ENCODE data around the gene PTGER1.
"Not testable (repeated sequence)": the region's sequence is repeated elsewhere in the genome, so short reads cannot be mapped to it uniquely, and the experiment has no call there.

The PTGER1 gene

GRCh38 chr19:14475251-14476073, at the start of gene PTGER1:
Gene PTGER1 (minus strand): TSS chr19:14475354. CDS start chr19:14474320, 1,034 bp downstream.
- no peak for DNase-seq (ENCODE audit: low spot score)

- DNase-seq (ENCODE audit: low spot score), result no peak
Observed at GRCh38 chr19:14520543-14520942, 45.4 kb upstream of the PTGER1 start.

GRCh38 chr19:14519860-14520407, 44.8 kb upstream of the PTGER1 start:
- no peak for DNase-seq (ENCODE audit: low spot score)

GRCh38 chr19:14519245-14519859, 44.2 kb upstream of the PTGER1 start:
- no peak for DNase-seq (ENCODE audit: low spot score)

- peak; percentile 81 for DNase-seq (ENCODE audit: low spot score)
Observed at GRCh38 chr19:14517840-14518505, 42.8 kb upstream of the PTGER1 start, which contains the start of gene DNAJB1. Gene DNAJB1 (minus strand): TSS chr19:14518397. CDS start chr19:14518349, 48 bp downstream.

- no peak for DNase-seq (ENCODE audit: low spot score)
Observed at GRCh38 chr19:14517446-14517839, 42.3 kb upstream of the PTGER1 start.

- DNase-seq (ENCODE audit: low spot score), result peak; percentile 29
Observed at GRCh38 chr19:14516746-14517438, 41.7 kb upstream of the PTGER1 start.

- no peak for DNase-seq (ENCODE audit: low spot score)
Observed at GRCh38 chr19:14516048-14516534, 40.9 kb upstream of the PTGER1 start.

GRCh38 chr19:14515501-14516047, 40.4 kb upstream of the PTGER1 start:
- no peak for DNase-seq (ENCODE audit: low spot score)

- DNase-seq (ENCODE audit: low spot score), result no peak
Observed at GRCh38 chr19:14514215-14514863, 39.2 kb upstream of the PTGER1 start.

- no peak for DNase-seq (ENCODE audit: low spot score)
Observed at GRCh38 chr19:14512406-14512961, 37.3 kb upstream of the PTGER1 start.

- DNase-seq (ENCODE audit: low spot score), result no peak
Observed at GRCh38 chr19:14511229-14511593, 36.1 kb upstream of the PTGER1 start.

GRCh38 chr19:14510311-14511228, 35.4 kb upstream of the PTGER1 start:
- no peak for DNase-seq (ENCODE audit: low spot score)

- DNase-seq (ENCODE audit: low spot score), result no peak
Observed at GRCh38 chr19:14507704-14508542, 32.8 kb upstream of the PTGER1 start.

- peak; percentile 72 for DNase-seq (ENCODE audit: low spot score)
Observed at GRCh38 chr19:14505488-14506239, 30.5 kb upstream of the PTGER1 start.

- not testable (repeated sequence) for DNase-seq (ENCODE audit: low spot score)
Observed at GRCh38 chr19:14504575-14504974, 29.4 kb upstream of the PTGER1 start.

GRCh38 chr19:14503285-14503684, 28.1 kb upstream of the PTGER1 start:
- DNase-seq (ENCODE audit: low spot score), result no peak
